ENCODE results near the gene FAM114A1. TPM values are rescaled to one million over a fixed set of nuclear protein-coding genes. Genes with fewer than 3 reads are reported as not detected.
A peak's percentile ranks its signal among the peaks of the same experiment; 100 is the strongest.
"Not testable (repeated sequence)": the region's sequence is repeated elsewhere in the genome, so short reads cannot be mapped to it uniquely, and the experiment has no call there.

Gene FAM114A1
- polyA plus RNA-seq, 6 donors from 2014 or later: 0.16 to 0.43 TPM; not detected in 4

DNA sequence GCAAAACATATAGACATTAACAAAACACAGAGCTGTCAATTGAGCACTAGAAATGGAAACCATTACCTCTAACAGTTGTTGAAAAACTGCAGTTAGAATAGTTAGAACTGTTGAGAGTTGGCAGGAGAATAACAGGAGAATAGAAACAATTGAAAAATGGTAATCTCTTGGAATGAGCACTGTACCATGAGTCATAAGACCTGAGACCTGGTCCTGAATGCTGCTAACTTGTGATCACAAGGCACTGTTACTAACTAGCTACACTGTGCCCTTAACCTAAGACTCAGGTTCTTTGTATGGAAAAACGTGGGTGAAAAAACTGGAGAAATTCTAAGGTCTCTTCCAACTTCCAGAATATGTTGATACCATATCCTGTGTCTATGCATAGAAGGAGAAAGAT is 29.3 kb downstream of the FAM114A1 start:
- no peaks in the 10 kb centered on the region for H3K27me3 Mint-ChIP-seq

GRCh38 chr4:38898245-38898644 is 30.6 kb downstream of the FAM114A1 start:
- Mint-ChIP-seq H3K36me3 (no peaks in the 10 kb centered on the region), H3K4me3 (no peak overlapping the region), H3K4me1 (no peaks in the 10 kb centered on the region), H3K27ac (no peak overlapping the region), H3K9me3 (no peaks in the 10 kb centered on the region), H3K27me3 (no peaks in the 10 kb centered on the region)
- DNase-seq (no peak), ATAC-seq (ENCODE audit: low read depth in 2 of 2) (no peak)

More for the DNA sequence above, 29.3 kb downstream of the FAM114A1 start:
- no peak overlapping the region for H3K4me3 Mint-ChIP-seq
- DNase-seq (no peak), ATAC-seq (ENCODE audit: low read depth in 2 of 2) (no peak)
- no peaks in the 10 kb centered on the region for H3K36me3 Mint-ChIP-seq
- H3K4me1 Mint-ChIP-seq: no peaks in the 10 kb centered on the region
- H3K9me3 Mint-ChIP-seq: no peaks in the 10 kb centered on the region
- H3K27ac Mint-ChIP-seq: no peak overlapping the region

GRCh38 chr4:38902221-38902620 is 34.6 kb downstream of the FAM114A1 start:
- no peaks in the 10 kb centered on the region for H3K9me3 Mint-ChIP-seq
- no peaks in the 10 kb centered on the region for H3K27me3 Mint-ChIP-seq
- H3K4me1 Mint-ChIP-seq: peaks cover 4 to 12% (median 12%) of the 10 kb centered on the region in 3 donors
- H3K36me3 Mint-ChIP-seq: no peaks in the 10 kb centered on the region
- ATAC-seq (ENCODE audit: low read depth in 2 of 2) (no peak), DNase-seq (no peak)
- no peak overlapping the region for H3K4me3 Mint-ChIP-seq
- no peak overlapping the region for H3K27ac Mint-ChIP-seq

DNA sequence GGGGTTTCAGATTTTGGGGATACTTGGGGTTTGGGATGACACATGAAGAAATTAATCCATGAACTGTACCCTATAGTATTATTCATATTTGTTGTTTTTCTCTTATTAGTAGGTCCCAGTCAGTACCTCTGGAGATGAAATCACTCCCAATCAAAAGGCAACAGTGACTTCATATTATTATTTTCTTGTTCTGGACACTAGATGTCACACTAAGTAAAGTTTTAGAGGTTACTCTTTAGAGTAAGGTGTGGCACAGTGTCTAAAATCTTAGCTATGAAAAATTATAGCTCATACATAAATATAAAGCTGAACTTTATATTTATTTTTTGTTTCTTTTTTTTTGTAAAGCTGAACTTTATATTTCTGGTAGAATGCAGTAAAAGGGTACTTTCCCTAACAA is 35.1 kb downstream of the FAM114A1 start:
- H3K36me3 Mint-ChIP-seq: no peaks in the 10 kb centered on the region
- H3K27ac Mint-ChIP-seq: no peak overlapping the region
- ATAC-seq (ENCODE audit: low read depth in 2 of 2): peak; percentile 71 to 74
- no peaks in the 10 kb centered on the region for H3K9me3 Mint-ChIP-seq
- DNase-seq: peak; percentile 39
- H3K4me1 Mint-ChIP-seq: peaks cover 4 to 12% (median 12%) of the 10 kb centered on the region in 3 donors
- no peak overlapping the region for H3K4me3 Mint-ChIP-seq
- H3K27me3 Mint-ChIP-seq: no peaks in the 10 kb centered on the region

- Mint-ChIP-seq H3K27me3 (no peaks in the 10 kb centered on the region), H3K36me3 (no peaks in the 10 kb centered on the region)
- ATAC-seq (ENCODE audit: low read depth in 2 of 2): no peak
Observed at GRCh38 chr4:38904090-38904666, 36.6 kb downstream of the FAM114A1 start.

DNA sequence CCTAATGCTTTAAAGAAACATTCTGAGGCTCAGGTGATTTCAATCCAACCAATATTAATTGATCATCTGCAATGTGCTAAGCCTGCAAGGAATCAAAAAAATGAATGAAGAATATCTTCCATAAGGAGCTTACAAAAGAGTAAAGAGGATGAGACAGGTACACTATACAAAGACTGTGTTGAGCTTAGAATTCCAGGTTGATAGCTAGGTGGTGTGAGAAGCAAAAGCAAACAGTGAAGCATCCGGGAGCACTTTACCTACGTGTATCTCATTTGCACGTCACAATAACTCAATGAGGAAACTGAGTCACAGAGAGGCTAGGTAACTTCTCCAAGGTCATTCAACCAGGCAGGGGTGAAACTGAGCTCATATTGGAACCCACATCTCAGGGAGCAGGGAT is 37.1 kb downstream of the FAM114A1 start:
- no peaks in the 10 kb centered on the region for H3K9me3 Mint-ChIP-seq
- H3K4me1 Mint-ChIP-seq: peaks cover 4 to 12% (median 12%) of the 10 kb centered on the region in 3 donors
- H3K27ac Mint-ChIP-seq: peak overlapping the region in 3 of 6 donors; percentile 5 to 75 (median 14)

More at GRCh38 chr4:38904090-38904666, 36.6 kb downstream of the FAM114A1 start:
- Mint-ChIP-seq H3K9me3 (no peaks in the 10 kb centered on the region), H3K27ac (peak overlapping the region in 2 of 6 donors; percentile 14 to 72), H3K4me1 (peaks cover 4 to 12% (median 12%) of the 10 kb centered on the region in 3 donors), H3K4me3 (no peak overlapping the region)
- no peak for DNase-seq

GRCh38 chr4:38905652-38906385 is 38.2 kb downstream of the FAM114A1 start:
- Mint-ChIP-seq H3K27me3 (no peaks in the 10 kb centered on the region), H3K4me1 (peaks cover 4 to 12% (median 12%) of the 10 kb centered on the region in 3 donors), H3K27ac (peak overlapping the region in 2 of 6 donors; percentile 15 to 72), H3K4me3 (no peak overlapping the region), H3K9me3 (no peaks in the 10 kb centered on the region), H3K36me3 (no peaks in the 10 kb centered on the region)
- DNase-seq (no peak), ATAC-seq (ENCODE audit: low read depth in 2 of 2) (no peak)

More for the DNA sequence above, 37.1 kb downstream of the FAM114A1 start:
- DNase-seq: no peak
- ATAC-seq (ENCODE audit: low read depth in 2 of 2): no peak
- H3K36me3 Mint-ChIP-seq: no peaks in the 10 kb centered on the region
- H3K27me3 Mint-ChIP-seq: no peaks in the 10 kb centered on the region
- H3K4me3 Mint-ChIP-seq: no peak overlapping the region

GRCh38 chr4:38907696-38908270 is 40.2 kb downstream of the FAM114A1 start:
- ATAC-seq (ENCODE audit: low read depth in 2 of 2): no peak
- Mint-ChIP-seq H3K36me3 (no peaks in the 10 kb centered on the region), H3K27ac (no peak overlapping the region), H3K4me3 (no peak overlapping the region), H3K4me1 (peaks cover 4 to 12% (median 12%) of the 10 kb centered on the region in 3 donors), H3K9me3 (no peaks in the 10 kb centered on the region), H3K27me3 (no peaks in the 10 kb centered on the region)
- DNase-seq: no peak

GRCh38 chr4:38909015-38909414 is 41.4 kb downstream of the FAM114A1 start:
- Mint-ChIP-seq H3K9me3 (no peaks in the 10 kb centered on the region), H3K27ac (no peak overlapping the region), H3K27me3 (no peaks in the 10 kb centered on the region), H3K4me3 (no peak overlapping the region), H3K36me3 (no peaks in the 10 kb centered on the region), H3K4me1 (peaks cover 4 to 12% (median 12%) of the 10 kb centered on the region in 3 donors)
- no peak for ATAC-seq (ENCODE audit: low read depth in 2 of 2)
- no peak for DNase-seq

GRCh38 chr4:38911257-38911656 is 43.7 kb downstream of the FAM114A1 start:
- no peak overlapping the region for H3K4me3 Mint-ChIP-seq
- no peak overlapping the region for H3K27ac Mint-ChIP-seq
- ATAC-seq (ENCODE audit: low read depth in 2 of 2) (no peak), DNase-seq (no peak)
- peaks cover 8 to 13% (median 9%) of the 10 kb centered on the region in 3 donors for H3K4me1 Mint-ChIP-seq
- H3K9me3 Mint-ChIP-seq: no peaks in the 10 kb centered on the region
- no peaks in the 10 kb centered on the region for H3K27me3 Mint-ChIP-seq
- H3K36me3 Mint-ChIP-seq: no peaks in the 10 kb centered on the region

DNA sequence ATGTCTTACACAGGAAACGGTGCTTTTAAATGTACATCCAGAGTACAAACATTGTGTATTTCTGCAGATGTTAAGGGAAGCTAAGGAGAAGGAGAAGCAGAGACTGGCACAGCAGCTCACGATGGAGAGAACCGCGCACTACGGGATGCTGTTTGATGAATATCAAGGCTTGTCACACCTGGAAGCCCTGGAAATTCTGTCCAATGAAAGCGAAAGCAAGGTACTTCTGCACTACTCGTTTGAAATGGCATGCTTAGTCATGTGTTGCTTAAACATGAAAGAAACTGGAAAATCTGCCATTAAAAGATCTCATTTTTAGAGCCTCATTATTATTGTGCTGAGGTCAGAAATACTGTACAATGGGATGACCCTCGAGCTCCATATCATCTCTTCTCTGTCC is 47.2 kb downstream of the FAM114A1 start:
- Mint-ChIP-seq H3K27me3 (no peaks in the 10 kb centered on the region), H3K36me3 (no peaks in the 10 kb centered on the region), H3K9me3 (no peaks in the 10 kb centered on the region), H3K4me3 (peak overlapping the region in 1 of 8 donors; percentile 49), H3K4me1 (peaks cover 8 to 13% (median 9%) of the 10 kb centered on the region in 3 donors), H3K27ac (peak overlapping the region in 2 of 6 donors; percentile 24 to 84)
- ATAC-seq (ENCODE audit: low read depth in 2 of 2): peak in 1 of 2 donors; percentile 46
- DNase-seq: no peak

DNA sequence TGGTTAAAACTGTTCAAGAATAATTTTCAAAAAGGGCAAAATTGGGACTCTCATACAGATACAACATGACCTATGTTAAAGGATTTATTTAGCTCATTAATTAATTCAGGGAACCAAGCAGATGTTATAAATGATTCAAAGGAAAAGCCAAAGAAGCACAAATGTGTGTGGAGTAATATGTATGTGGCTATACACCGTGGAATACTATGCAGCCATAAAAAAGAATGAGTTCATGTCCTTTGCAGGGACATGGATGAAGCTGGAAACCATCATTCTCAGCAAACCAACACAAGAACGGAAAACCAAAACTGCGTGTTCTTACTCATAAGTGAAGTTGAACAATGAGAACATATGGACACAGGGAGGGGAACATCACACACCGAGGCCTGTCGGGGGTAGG is 48.7 kb downstream of the FAM114A1 start:
- H3K4me3 Mint-ChIP-seq, H3K27me3 Mint-ChIP-seq, H3K27ac Mint-ChIP-seq: not testable (repeated sequence)

GRCh38 chr4:38917481-38918025 is 49.9 kb downstream of the FAM114A1 start:
- H3K36me3 Mint-ChIP-seq: no peaks in the 10 kb centered on the region

More for the DNA sequence above, 48.7 kb downstream of the FAM114A1 start:
- H3K9me3 Mint-ChIP-seq; DNase-seq; ATAC-seq (ENCODE audit: low read depth in 2 of 2); H3K36me3 Mint-ChIP-seq: not testable (repeated sequence)
- H3K4me1 Mint-ChIP-seq: peaks cover 16 to 24% (median 17%) of the 10 kb centered on the region in 3 donors

More at GRCh38 chr4:38917481-38918025, 49.9 kb downstream of the FAM114A1 start:
- H3K27me3 Mint-ChIP-seq: no peaks in the 10 kb centered on the region
- H3K4me3 Mint-ChIP-seq: no peak overlapping the region
- no peaks in the 10 kb centered on the region for H3K9me3 Mint-ChIP-seq
- peaks cover 16 to 26% (median 21%) of the 10 kb centered on the region in 3 donors for H3K4me1 Mint-ChIP-seq
- DNase-seq (no peak), ATAC-seq (ENCODE audit: low read depth in 2 of 2) (no peak)
- no peak overlapping the region for H3K27ac Mint-ChIP-seq
